Naive thymus-derived CD4-positive, alpha-beta T cell (primary cell): ENCODE results near the gene DUSP22. TPM values are rescaled to one million over a fixed set of nuclear protein-coding genes. Genes with fewer than 3 reads are reported as not detected.

ENCODE experiments used
- ATAC-seq: fragments of 150-1000 bp; cut with Tn5 transposase; 2 replicates; pipeline ENCODE4 v1.10.0; 2021; ENCODE audit warnings: mild to moderate bottlenecking, moderate library complexity
- CTCF ChIA-PET: fragments of 350-600 bp; sonication (Branson Sonifier 250); formaldehyde crosslinking; loops from one replicate; lab custom pipeline; 2021; ENCODE audit warnings: antibody characterized with exemption; lab: Charles Lee
- POLR2A ChIA-PET: fragments of 350-600 bp; sonication (Branson Sonifier 250); formaldehyde crosslinking; loops from one replicate; lab custom pipeline; 2021; ENCODE audit warnings: antibody characterized with exemption, inconsistent platforms; lab: Charles Lee
- DNase-seq, 9 donors: peaks; one replicate each; pipeline versions ENCODE4 v3.0.0 to v3.0.0-alpha.2; 2020 to 2022; ENCODE audit warnings: mixed read lengths in 1 of 9
- H3K27ac ChIP-seq: one replicate; pipeline ENCODE4 v1.7.0; 2013; ENCODE audit warnings: mild to moderate bottlenecking, low read depth, low read length, moderate library complexity
- H3K27me3 ChIP-seq, 2 donors: one replicate each; pipeline ENCODE4 v1.7.0; 2013; ENCODE audit warnings: low read length in 2 of 2, mild to moderate bottlenecking in 2 of 2, moderate library complexity in 2 of 2; ENCODE audit not compliant: control insufficient read depth in 2 of 2, insufficient read depth in 2 of 2
- H3K36me3 ChIP-seq, 3 experiments: 1 replicate in 2 of 3; 2 replicates in 1 of 3; pipeline ENCODE4 v1.7.0; 2013; ENCODE audit warnings: low read length in 3 of 3, mild to moderate bottlenecking in 3 of 3, moderate library complexity in 1 of 3; ENCODE audit not compliant: insufficient read depth in 3 of 3, control insufficient read depth in 2 of 3
- H3K4me1 ChIP-seq, 2 donors: one replicate each; pipeline ENCODE4 v1.7.0; 2013; ENCODE audit warnings: low read length in 2 of 2, mild to moderate bottlenecking in 2 of 2, moderate library complexity in 1 of 2; ENCODE audit not compliant: control insufficient read depth in 2 of 2, insufficient read depth in 2 of 2
- H3K4me3 ChIP-seq: 2 replicates; pipeline ENCODE4 v1.7.0; 2013; ENCODE audit warnings: mild to moderate bottlenecking, low read length
- H3K9me3 ChIP-seq, 3 experiments: 1 replicate in 2 of 3; 2 replicates in 1 of 3; pipeline ENCODE4 v1.7.0; 2013; ENCODE audit warnings: low read length in 3 of 3; ENCODE audit not compliant: control insufficient read depth in 2 of 3
- H3K27ac Mint-ChIP-seq, 9 donors: one replicate each; pipeline ENCODE4 v1.8.0; 2020 to 2022; ENCODE audit warnings: mixed read lengths in 9 of 9, mild to moderate bottlenecking in 8 of 9, moderate library complexity in 5 of 9, inconsistent platforms in 2 of 9
- H3K27me3 Mint-ChIP-seq, 5 donors: one replicate each; pipeline ENCODE4 v1.8.0; 2021 to 2022; ENCODE audit warnings: mixed read lengths in 5 of 5, mild to moderate bottlenecking in 1 of 5
- H3K36me3 Mint-ChIP-seq, 5 donors: one replicate each; pipeline ENCODE4 v1.8.0; 2020 to 2022; ENCODE audit warnings: mixed read lengths in 5 of 5, mild to moderate bottlenecking in 3 of 5, inconsistent platforms in 1 of 5
- H3K4me1 Mint-ChIP-seq, 7 donors: one replicate each; pipeline ENCODE4 v1.8.0; 2020 to 2022; ENCODE audit warnings: mixed read lengths in 7 of 7, mild to moderate bottlenecking in 3 of 7, inconsistent platforms in 1 of 7
- H3K4me3 Mint-ChIP-seq, 10 donors: one replicate each; pipeline ENCODE4 v1.8.0; 2020 to 2022; ENCODE audit warnings: mild to moderate bottlenecking in 10 of 10, mixed read lengths in 10 of 10, moderate library complexity in 6 of 10, inconsistent platforms in 2 of 10
- H3K9me3 Mint-ChIP-seq, 11 donors: one replicate each; pipeline ENCODE4 v1.8.0; 2020 to 2022; ENCODE audit warnings: mixed read lengths in 11 of 11, mild to moderate bottlenecking in 4 of 11, inconsistent platforms in 1 of 11, moderate library complexity in 1 of 11
- intact Hi-C, 2 donors: fragments of 100-400 bp; cut with micrococcal nuclease; formaldehyde crosslinking; loops; one replicate each; pipeline ENCODE4 v1.15.1; 2023
- polyA plus RNA-seq, 2 donors: library from polyadenylated mRNA; unstranded; fragments of 300-500 nt; fragmentation: Illumina TruSeq; gene quantifications; one replicate each; pipeline ENCODE4 v1.2.3, GENCODE V29; 2021
- total RNA-seq, 6 experiments: library from RNA in 5 of 6; stranded (reverse) in 5 of 6; gene quantifications; 1 replicate in 5 of 6; 2 replicates in 1 of 6; pipeline ENCODE4 v1.2.3 and lab custom pipeline; 2021 to 2026

DUSP22 gene
- total and polyA plus RNA-seq, 7 experiments from 2014 or later: 24.8 to 57.2 (median 36.6) TPM

- Histone ChIP-seq H3K4me1 (no peaks in the 10 kb centered on the region), H3K27ac (no peak overlapping the region), H3K9me3 (no peaks in the 10 kb centered on the region), H3K27me3 (no peaks in the 10 kb centered on the region), H3K4me3 (no peak overlapping the region), H3K36me3 (peaks cover 0 to 23% (median 3%) of the 10 kb centered on the region in 3 experiments)
- ChIA-PET CTCF (no interaction called here), POLR2A (no interaction called here)
- intact Hi-C loops: no loop called here
- no peak for ATAC-seq
- Mint-ChIP-seq H3K4me3 (no peak overlapping the region), H3K27ac (no peak overlapping the region), H3K36me3 (peaks cover 4 to 66% (median 30%) of the 10 kb centered on the region in 5 donors), H3K9me3 (peaks cover 0 to 5% (median 0%) of the 10 kb centered on the region in 11 donors), H3K27me3 (no peaks in the 10 kb centered on the region), H3K4me1 (peaks cover 0 to 10% (median 3%) of the 10 kb centered on the region in 7 donors)
- DNase-seq: no peak
Observed at GRCh38 chr6:346386-347030, 54.2 kb downstream of the DUSP22 start.

DNA sequence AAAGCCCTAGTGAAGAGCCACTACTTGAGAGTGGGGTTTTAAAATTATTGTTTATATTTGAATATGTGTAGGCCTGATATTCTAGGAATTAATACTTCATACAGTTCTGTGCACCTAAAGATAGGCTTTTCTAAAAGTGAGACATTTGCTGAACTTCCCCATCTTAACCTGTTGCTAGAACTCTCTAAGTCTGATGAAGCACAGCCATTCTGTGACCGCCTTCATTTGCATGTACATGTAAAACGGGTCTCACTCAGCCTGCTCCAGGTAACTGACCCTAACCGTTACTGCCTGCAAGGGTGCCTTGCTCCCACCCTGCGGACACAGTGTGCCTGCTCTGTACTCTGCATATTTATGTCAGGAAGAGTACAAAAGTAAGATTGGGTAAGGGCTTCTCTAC, 54.9 kb downstream of the DUSP22 start:
- no peak overlapping the region for H3K27ac Mint-ChIP-seq
- H3K4me3 Mint-ChIP-seq: no peak overlapping the region
- H3K9me3 Mint-ChIP-seq: peaks cover 0 to 4% (median 0%) of the 10 kb centered on the region in 11 donors
- H3K36me3 ChIP-seq: peaks cover 0 to 23% (median 3%) of the 10 kb centered on the region in 3 experiments
- no peaks in the 10 kb centered on the region for H3K4me1 ChIP-seq
- ATAC-seq (no peak), DNase-seq (no peak)
- H3K9me3 ChIP-seq: no peaks in the 10 kb centered on the region
- H3K4me3 ChIP-seq: no peak overlapping the region
- peaks cover 4 to 67% (median 31%) of the 10 kb centered on the region in 5 donors for H3K36me3 Mint-ChIP-seq
- POLR2A ChIA-PET: no interaction called here
- H3K27ac ChIP-seq: no peak overlapping the region
- peaks cover 0 to 5% (median 0%) of the 10 kb centered on the region in 7 donors for H3K4me1 Mint-ChIP-seq
- H3K27me3 ChIP-seq: no peaks in the 10 kb centered on the region
- no peaks in the 10 kb centered on the region for H3K27me3 Mint-ChIP-seq
- intact Hi-C loops: no loop called here
- CTCF ChIA-PET: no interaction called here

DNA sequence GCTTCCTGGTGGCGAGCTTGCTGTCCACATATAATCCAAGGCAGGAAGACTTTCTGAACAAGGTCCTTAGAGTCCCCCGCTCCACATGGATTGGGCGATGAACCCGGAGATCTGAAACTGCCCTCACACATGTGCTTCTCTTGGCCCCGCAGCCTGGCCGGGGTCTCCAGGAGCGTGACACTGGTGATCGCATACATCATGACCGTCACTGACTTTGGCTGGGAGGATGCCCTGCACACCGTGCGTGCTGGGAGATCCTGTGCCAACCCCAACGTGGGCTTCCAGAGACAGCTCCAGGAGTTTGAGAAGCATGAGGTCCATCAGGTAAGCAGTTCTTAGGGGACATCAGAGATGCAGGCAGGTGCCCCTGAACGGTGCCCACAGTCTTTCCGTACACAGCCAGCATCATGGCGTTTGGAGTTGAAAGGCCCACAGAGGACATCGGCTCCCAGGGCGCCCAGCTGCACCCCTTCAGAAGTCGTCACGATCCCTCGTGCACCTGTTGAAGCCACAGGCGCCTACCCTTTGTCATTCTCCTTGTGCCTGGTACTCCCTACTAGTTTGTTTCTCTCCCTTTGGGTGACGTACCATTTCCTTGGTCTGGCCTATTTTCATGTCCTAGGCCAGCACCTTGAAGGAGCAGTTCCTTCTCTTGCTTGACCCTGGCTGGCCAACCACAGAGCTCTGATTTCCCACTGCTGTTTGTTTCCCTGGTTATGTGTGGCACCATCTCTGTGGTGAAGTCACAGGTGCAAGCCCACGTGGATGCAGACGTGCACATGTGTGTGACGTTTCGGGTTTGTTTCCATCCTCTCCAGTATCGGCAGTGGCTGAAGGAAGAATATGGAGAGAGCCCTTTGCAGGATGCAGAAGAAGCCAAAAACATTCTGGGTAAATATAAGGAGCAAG, 55.9 kb downstream of the DUSP22 start:
- Histone ChIP-seq H3K27me3 (no peaks in the 10 kb centered on the region), H3K27ac (no peak overlapping the region), H3K9me3 (no peaks in the 10 kb centered on the region), H3K36me3 (peaks cover 0 to 23% (median 3%) of the 10 kb centered on the region in 3 experiments), H3K4me3 (no peak overlapping the region), H3K4me1 (no peaks in the 10 kb centered on the region)
- ChIA-PET POLR2A (no interaction called here), CTCF (no interaction called here)
- Mint-ChIP-seq H3K9me3 (peaks cover 0 to 4% (median 0%) of the 10 kb centered on the region in 11 donors), H3K4me1 (peaks cover 0 to 5% (median 0%) of the 10 kb centered on the region in 7 donors), H3K27me3 (no peaks in the 10 kb centered on the region), H3K36me3 (peaks cover 4 to 73% (median 31%) of the 10 kb centered on the region in 5 donors), H3K27ac (no peak overlapping the region), H3K4me3 (no peak overlapping the region)
- no peak for ATAC-seq
- intact Hi-C loops: no loop called here
- no peak for DNase-seq

- H3K36me3 Mint-ChIP-seq: peaks cover 4 to 68% (median 31%) of the 10 kb centered on the region in 5 donors
- Histone ChIP-seq H3K27ac (no peak overlapping the region), H3K4me1 (no peaks in the 10 kb centered on the region), H3K36me3 (peaks cover 0 to 23% (median 3%) of the 10 kb centered on the region in 3 experiments), H3K4me3 (no peak overlapping the region), H3K27me3 (no peaks in the 10 kb centered on the region), H3K9me3 (no peaks in the 10 kb centered on the region)
- no peak overlapping the region for H3K4me3 Mint-ChIP-seq
- ChIA-PET POLR2A (no interaction called here), CTCF (interaction anchor here (1.0 kb wide), 1 partner anchor 52 kb away, joined by 3 read pairs; no protein-coding TSS in a partner anchor)
- H3K27ac Mint-ChIP-seq: no peak overlapping the region
- intact Hi-C loops: no loop called here
- DNase-seq (no peak), ATAC-seq (peak; percentile 19)
- peaks cover 0 to 6% (median 0%) of the 10 kb centered on the region in 7 donors for H3K4me1 Mint-ChIP-seq
- no peaks in the 10 kb centered on the region for H3K27me3 Mint-ChIP-seq
- H3K9me3 Mint-ChIP-seq: peaks cover 0 to 4% (median 0%) of the 10 kb centered on the region in 11 donors
Observed at GRCh38 chr6:348860-349396, 56.6 kb downstream of the DUSP22 start.

DNA sequence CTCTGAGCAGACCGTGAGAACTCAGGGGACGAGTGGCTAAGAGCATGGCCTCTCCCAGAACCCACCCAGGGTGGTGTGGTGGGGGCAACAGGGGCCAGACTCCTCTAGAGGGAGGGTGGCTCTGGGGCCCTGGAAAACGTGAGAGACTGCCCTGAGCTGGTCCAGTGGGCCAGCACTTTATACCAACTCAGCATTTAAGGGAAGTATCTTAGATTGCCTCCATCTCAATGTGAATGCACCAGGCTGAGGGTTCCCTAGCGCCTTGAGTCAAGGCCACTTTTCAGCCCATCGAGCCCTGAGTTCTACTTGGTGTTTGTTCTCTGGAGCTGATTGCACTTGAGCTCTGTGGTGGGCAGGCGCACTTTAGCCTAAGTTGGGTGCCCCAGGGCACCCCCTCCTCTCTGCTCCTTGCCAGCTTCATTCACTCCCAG, 57.2 kb downstream of the DUSP22 start:
- Histone ChIP-seq H3K36me3 (peaks cover 0 to 23% (median 3%) of the 10 kb centered on the region in 3 experiments), H3K27ac (no peak overlapping the region), H3K9me3 (no peaks in the 10 kb centered on the region), H3K4me3 (no peak overlapping the region), H3K27me3 (no peaks in the 10 kb centered on the region), H3K4me1 (no peaks in the 10 kb centered on the region)
- no peak for DNase-seq
- ChIA-PET POLR2A (no interaction called here), CTCF (interaction anchor here (1.0 to 1.3 kb wide), 2 partner anchors 53 to 54 kb away, joined by 3 to 8 read pairs; no protein-coding TSS in a partner anchor)
- no peak overlapping the region for H3K27ac Mint-ChIP-seq
- intact Hi-C loops: no loop called here
- ATAC-seq: no peak
- peaks cover 4 to 63% (median 31%) of the 10 kb centered on the region in 5 donors for H3K36me3 Mint-ChIP-seq
- H3K27me3 Mint-ChIP-seq: no peaks in the 10 kb centered on the region
- peaks cover 0 to 4% (median 0%) of the 10 kb centered on the region in 11 donors for H3K9me3 Mint-ChIP-seq
- no peak overlapping the region for H3K4me3 Mint-ChIP-seq
- H3K4me1 Mint-ChIP-seq: peaks cover 0 to 5% (median 0%) of the 10 kb centered on the region in 7 donors

DNA sequence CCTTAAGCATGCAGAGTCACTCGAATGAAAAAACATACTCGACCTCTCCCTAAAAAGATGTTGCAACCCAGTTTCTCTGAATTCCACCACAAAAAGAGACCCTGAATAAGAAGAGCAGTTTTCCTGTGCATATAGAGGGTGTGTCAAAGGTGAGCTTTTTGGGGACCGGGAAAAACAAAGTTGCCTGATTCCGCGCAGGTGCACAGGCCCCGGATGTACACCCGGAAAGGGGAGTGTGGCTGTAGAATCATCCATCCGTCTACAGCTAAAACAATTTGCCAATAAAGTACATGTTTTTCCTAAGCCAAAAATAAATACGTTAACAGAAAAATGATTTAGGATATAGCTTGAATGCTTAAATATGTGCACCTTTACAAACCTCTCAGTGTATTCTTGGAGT, 58.1 kb downstream of the DUSP22 start:
- Mint-ChIP-seq H3K36me3 (peaks cover 4 to 63% (median 31%) of the 10 kb centered on the region in 5 donors), H3K9me3 (peaks cover 0 to 4% (median 0%) of the 10 kb centered on the region in 11 donors), H3K27ac (no peak overlapping the region), H3K27me3 (no peaks in the 10 kb centered on the region), H3K4me3 (no peak overlapping the region), H3K4me1 (peaks cover 0 to 7% (median 0%) of the 10 kb centered on the region in 7 donors)
- H3K9me3 ChIP-seq: no peaks in the 10 kb centered on the region
- H3K4me3 ChIP-seq: no peak overlapping the region
- H3K36me3 ChIP-seq: peaks cover 0 to 23% (median 3%) of the 10 kb centered on the region in 3 experiments
- CTCF ChIA-PET: interaction anchor here (1.3 kb wide), 1 partner anchor 53 kb away, joined by 8 read pairs; no protein-coding TSS in a partner anchor
- intact Hi-C loops: no loop called here
- no peaks in the 10 kb centered on the region for H3K27me3 ChIP-seq
- POLR2A ChIA-PET: no interaction called here
- DNase-seq: no peak
- ATAC-seq: no peak
- H3K27ac ChIP-seq: no peak overlapping the region
- no peaks in the 10 kb centered on the region for H3K4me1 ChIP-seq
